Neural cell (in vitro differentiated cells): ENCODE data around the gene DMTF1. TPM values are rescaled to one million over a fixed set of nuclear protein-coding genes. Genes with fewer than 3 reads are reported as not detected.

ENCODE experiments used
- H2AFZ ChIP-seq: fragments of 200-600, 300-800 bp; sonication (generic), shearing (Covaris generic); 2 replicates; pipeline ENCODE4 v1.6.0; 2014; ENCODE audit warnings: low read depth, mild to moderate bottlenecking, antibody characterized with exemption, low read length, moderate library complexity
- H3F3A ChIP-seq: fragments of 200-600 bp; shearing (Covaris generic); 2 replicates; pipeline ENCODE4 v1.6.1; 2016; ENCODE audit warnings: mild to moderate bottlenecking, moderate library complexity, mixed read lengths, antibody characterized with exemption, low read length; ENCODE audit not compliant: insufficient read depth, poor library complexity, severe bottlenecking
- H3K27ac ChIP-seq: fragments of 200-600, 300-800 bp; sonication (generic), shearing (Covaris generic); 2 replicates; pipeline ENCODE4 v1.5.1; 2014; ENCODE audit warnings: mild to moderate bottlenecking, low read length, moderate library complexity
- H3K27me3 ChIP-seq: fragments of 300-800, 200-600 bp; sonication (generic), shearing (Covaris generic); 2 replicates; pipeline ENCODE4 v1.6.0; 2014; ENCODE audit warnings: mild to moderate bottlenecking, low read depth, low read length, moderate library complexity; ENCODE audit not compliant: insufficient read depth
- H3K36me3 ChIP-seq: fragments of 300-800, 200-600 bp; sonication (generic), shearing (Covaris generic); 2 replicates; pipeline ENCODE4 v1.5.1; 2014; ENCODE audit warnings: mild to moderate bottlenecking, antibody characterized with exemption, low read length, moderate library complexity; ENCODE audit not compliant: insufficient read depth
- H3K4me2 ChIP-seq: fragments of 300-800, 200-600 bp; sonication (generic), shearing (Covaris generic); 2 replicates; pipeline ENCODE4 v1.6.0; 2014; ENCODE audit warnings: mild to moderate bottlenecking, low read length
- H3K4me3 ChIP-seq: fragments of 300-800, 200-600 bp; sonication (generic), shearing (Covaris generic); 2 replicates; pipeline ENCODE4 v1.5.1; 2014; ENCODE audit warnings: mild to moderate bottlenecking, low read length, moderate library complexity
- H3K79me2 ChIP-seq: fragments of 200-600 bp; shearing (Covaris generic); replicated peaks from 2 replicates; pipeline ENCODE4 v1.6.0; 2014; ENCODE audit warnings: mild to moderate bottlenecking, low read length, moderate library complexity; ENCODE audit not compliant: insufficient read depth
- H3K9ac ChIP-seq: fragments of 300-800, 200-600 bp; sonication (generic), shearing (Covaris generic); 2 replicates; pipeline ENCODE4 v1.6.1; 2016; ENCODE audit warnings: mild to moderate bottlenecking, low read length, mixed read lengths
- H3K9me2 ChIP-seq: fragments of 200-600 bp; shearing (Covaris generic); 2 replicates; pipeline ENCODE4 v1.6.1; 2016; ENCODE audit warnings: mild to moderate bottlenecking, low read length, mixed read lengths; ENCODE audit not compliant: insufficient read depth
- H3K9me3 ChIP-seq: fragments of 200-600, 300-800 bp; sonication (generic), shearing (Covaris generic); 2 replicates; pipeline ENCODE4 v1.6.1; 2016; ENCODE audit warnings: mild to moderate bottlenecking, mixed run types, low read length, moderate library complexity, mixed read lengths
- H4K20me1 ChIP-seq: fragments of 200-600 bp; shearing (Covaris generic); 2 replicates; pipeline ENCODE4 v1.6.1; 2016; ENCODE audit warnings: mild to moderate bottlenecking, mixed run types; ENCODE audit not compliant: insufficient read depth
- EP300 ChIP-seq: fragments of 450-650 bp; conservative IDR thresholded peaks from 2 replicates; pipeline ENCODE4 v1.6.1; 2014; ENCODE audit warnings: antibody characterized with exemption, mild to moderate bottlenecking, moderate library complexity; ENCODE audit not compliant: poor library complexity, severe bottlenecking
- EZH2 ChIP-seq: fragments of 200-600, 300-800 bp; shearing (Covaris generic), sonication (generic); IDR thresholded peaks from 2 replicates; pipeline ENCODE4 v1.6.1; 2014; ENCODE audit warnings: antibody characterized with exemption, low read length, borderline replicate concordance, mild to moderate bottlenecking; ENCODE audit not compliant: insufficient read depth, poor library complexity, severe bottlenecking
- MXI1 ChIP-seq: fragments of 450-650 bp; conservative IDR thresholded peaks from 2 replicates; pipeline ENCODE4 v1.6.1; 2014; ENCODE audit warnings: antibody characterized with exemption, mild to moderate bottlenecking; ENCODE audit not compliant: poor library complexity, severe bottlenecking
- POLR2AphosphoS5 ChIP-seq: IDR thresholded peaks from 2 replicates; pipeline ENCODE4 v1.6.1; 2012
- RAD21 ChIP-seq: fragments of 450-650 bp; conservative IDR thresholded peaks from 2 replicates; pipeline ENCODE4 v1.6.1; 2014; ENCODE audit warnings: antibody characterized with exemption, mild to moderate bottlenecking, moderate library complexity
- SMC3 ChIP-seq: fragments of 450-650 bp; conservative IDR thresholded peaks from 2 replicates; pipeline ENCODE4 v1.6.1; 2014; ENCODE audit warnings: antibody characterized with exemption, mild to moderate bottlenecking, moderate library complexity; ENCODE audit not compliant: poor library complexity
- TAF1 ChIP-seq: IDR thresholded peaks from 2 replicates; pipeline ENCODE4 v1.6.1; 2012; ENCODE audit warnings: low read depth
- polyA plus RNA-seq: library from polyadenylated mRNA; depleted of rRNA; stranded (reverse); fragments of >200 nt; gene quantifications from 2 replicates; pipeline ENCODE4 v1.2.3, GENCODE V29; 2014
- TF ChIP-seq, protein P1 (sequence below): fragments of 450-650 bp; IDR thresholded peaks from 2 replicates; pipeline ENCODE4 v1.5.1; 2014; ENCODE audit warnings: antibody characterized with exemption, mild to moderate bottlenecking, moderate library complexity; ENCODE audit not compliant: poor library complexity, severe bottlenecking
- TF ChIP-seq, protein P2 (sequence below): IDR thresholded peaks from 2 replicates; pipeline ENCODE4 v1.6.1; 2012; ENCODE audit warnings: borderline replicate concordance

The DMTF1 gene
- polyA plus RNA-seq, 1 donor from 2014 or later, result 314 TPM

DNA sequence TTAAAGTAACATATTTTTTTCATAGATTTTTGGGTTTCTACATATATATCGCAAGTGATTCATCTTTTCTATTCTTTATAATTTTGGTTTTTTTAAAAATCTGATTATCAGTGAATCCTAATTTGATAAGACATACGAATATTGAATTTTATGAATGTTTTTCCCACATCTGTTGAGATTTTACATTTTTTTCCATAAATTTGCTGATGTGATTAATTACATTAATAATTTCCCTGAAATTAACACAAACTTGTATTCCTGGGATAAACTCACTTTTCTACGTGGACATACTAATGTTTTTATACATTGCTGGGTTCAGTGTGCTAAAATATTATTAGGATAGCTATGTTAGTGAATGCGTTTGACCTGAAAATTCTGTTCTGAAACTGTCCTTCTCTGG lies 26.1 kb downstream of the DMTF1 start:
- Histone ChIP-seq H3K4me3 (no peak overlapping the region), H3K9ac (no peak overlapping the region), H3K27ac (no peak overlapping the region), H3F3A (no peaks in the 10 kb centered on the region), H3K9me2 (no peaks in the 10 kb centered on the region), H3K36me3 (peaks cover 24% of the 10 kb centered on the region), H3K4me2 (no peak overlapping the region), H4K20me1 (no peaks in the 10 kb centered on the region), H3K27me3 (no peaks in the 10 kb centered on the region), H2AFZ (no peak overlapping the region), H3K9me3 (no peaks in the 10 kb centered on the region), H3K79me2 (peaks cover 4% of the 10 kb centered on the region)
- TF ChIP-seq MXI1, result no peak
- TF ChIP-seq TAF1, result no peak
- TF ChIP-seq, protein P1, sequence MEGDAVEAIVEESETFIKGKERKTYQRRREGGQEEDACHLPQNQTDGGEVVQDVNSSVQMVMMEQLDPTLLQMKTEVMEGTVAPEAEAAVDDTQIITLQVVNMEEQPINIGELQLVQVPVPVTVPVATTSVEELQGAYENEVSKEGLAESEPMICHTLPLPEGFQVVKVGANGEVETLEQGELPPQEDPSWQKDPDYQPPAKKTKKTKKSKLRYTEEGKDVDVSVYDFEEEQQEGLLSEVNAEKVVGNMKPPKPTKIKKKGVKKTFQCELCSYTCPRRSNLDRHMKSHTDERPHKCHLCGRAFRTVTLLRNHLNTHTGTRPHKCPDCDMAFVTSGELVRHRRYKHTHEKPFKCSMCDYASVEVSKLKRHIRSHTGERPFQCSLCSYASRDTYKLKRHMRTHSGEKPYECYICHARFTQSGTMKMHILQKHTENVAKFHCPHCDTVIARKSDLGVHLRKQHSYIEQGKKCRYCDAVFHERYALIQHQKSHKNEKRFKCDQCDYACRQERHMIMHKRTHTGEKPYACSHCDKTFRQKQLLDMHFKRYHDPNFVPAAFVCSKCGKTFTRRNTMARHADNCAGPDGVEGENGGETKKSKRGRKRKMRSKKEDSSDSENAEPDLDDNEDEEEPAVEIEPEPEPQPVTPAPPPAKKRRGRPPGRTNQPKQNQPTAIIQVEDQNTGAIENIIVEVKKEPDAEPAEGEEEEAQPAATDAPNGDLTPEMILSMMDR, result no peak
- TF ChIP-seq RAD21, result no peak
- TF ChIP-seq, protein P2, sequence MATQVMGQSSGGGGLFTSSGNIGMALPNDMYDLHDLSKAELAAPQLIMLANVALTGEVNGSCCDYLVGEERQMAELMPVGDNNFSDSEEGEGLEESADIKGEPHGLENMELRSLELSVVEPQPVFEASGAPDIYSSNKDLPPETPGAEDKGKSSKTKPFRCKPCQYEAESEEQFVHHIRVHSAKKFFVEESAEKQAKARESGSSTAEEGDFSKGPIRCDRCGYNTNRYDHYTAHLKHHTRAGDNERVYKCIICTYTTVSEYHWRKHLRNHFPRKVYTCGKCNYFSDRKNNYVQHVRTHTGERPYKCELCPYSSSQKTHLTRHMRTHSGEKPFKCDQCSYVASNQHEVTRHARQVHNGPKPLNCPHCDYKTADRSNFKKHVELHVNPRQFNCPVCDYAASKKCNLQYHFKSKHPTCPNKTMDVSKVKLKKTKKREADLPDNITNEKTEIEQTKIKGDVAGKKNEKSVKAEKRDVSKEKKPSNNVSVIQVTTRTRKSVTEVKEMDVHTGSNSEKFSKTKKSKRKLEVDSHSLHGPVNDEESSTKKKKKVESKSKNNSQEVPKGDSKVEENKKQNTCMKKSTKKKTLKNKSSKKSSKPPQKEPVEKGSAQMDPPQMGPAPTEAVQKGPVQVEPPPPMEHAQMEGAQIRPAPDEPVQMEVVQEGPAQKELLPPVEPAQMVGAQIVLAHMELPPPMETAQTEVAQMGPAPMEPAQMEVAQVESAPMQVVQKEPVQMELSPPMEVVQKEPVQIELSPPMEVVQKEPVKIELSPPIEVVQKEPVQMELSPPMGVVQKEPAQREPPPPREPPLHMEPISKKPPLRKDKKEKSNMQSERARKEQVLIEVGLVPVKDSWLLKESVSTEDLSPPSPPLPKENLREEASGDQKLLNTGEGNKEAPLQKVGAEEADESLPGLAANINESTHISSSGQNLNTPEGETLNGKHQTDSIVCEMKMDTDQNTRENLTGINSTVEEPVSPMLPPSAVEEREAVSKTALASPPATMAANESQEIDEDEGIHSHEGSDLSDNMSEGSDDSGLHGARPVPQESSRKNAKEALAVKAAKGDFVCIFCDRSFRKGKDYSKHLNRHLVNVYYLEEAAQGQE, result no peak
- TF ChIP-seq EP300, result no peak
- no peak for TF ChIP-seq EZH2
- no peak for TF ChIP-seq POLR2AphosphoS5
- TF ChIP-seq SMC3, result no peak

DNA sequence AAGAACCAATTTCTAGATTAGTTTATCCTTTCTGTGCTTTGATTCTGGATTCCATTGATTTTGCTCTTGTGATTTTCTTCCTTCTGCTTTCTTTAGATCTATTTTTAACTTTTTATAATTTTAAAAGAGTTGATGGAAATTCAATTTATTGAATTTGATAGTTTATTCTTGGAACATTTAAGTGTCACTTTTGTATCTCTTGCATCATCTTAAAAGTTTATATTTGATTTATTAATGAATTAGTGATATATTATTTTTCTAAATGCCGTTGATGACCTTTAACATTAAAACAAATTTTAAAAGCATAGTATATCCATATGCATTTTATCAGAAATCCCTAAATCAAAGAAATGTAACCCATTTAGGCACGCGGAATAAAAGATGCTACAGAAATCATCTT lies 26.9 kb downstream of the DMTF1 start:
- H4K20me1 ChIP-seq, result no peaks in the 10 kb centered on the region
- peaks cover 4% of the 10 kb centered on the region for H3K79me2 ChIP-seq
- H3K9me2 ChIP-seq, result no peaks in the 10 kb centered on the region
- H3K4me2 ChIP-seq, result no peak overlapping the region
- H3K27ac ChIP-seq, result no peak overlapping the region
- no peak overlapping the region for H3K4me3 ChIP-seq
- H2AFZ ChIP-seq, result no peak overlapping the region
- H3K9ac ChIP-seq, result no peak overlapping the region
- H3F3A ChIP-seq, result no peaks in the 10 kb centered on the region
- peaks cover 22% of the 10 kb centered on the region for H3K36me3 ChIP-seq
- H3K9me3 ChIP-seq, result no peaks in the 10 kb centered on the region
- TF ChIP-seq, protein P2, result no peak
- TF ChIP-seq, protein P1, result no peak
- no peak for TF ChIP-seq EZH2
- no peak for TF ChIP-seq POLR2AphosphoS5
- TF ChIP-seq MXI1, result no peak
- TF ChIP-seq SMC3, result no peak
- no peaks in the 10 kb centered on the region for H3K27me3 ChIP-seq
